Stimulated activated memory B cell treated with anti-CD40 and anti-IgM and Interleukin-4, amounts not matched to agents 10 μg/mL and 1 μg/mL and 100 μg/mL, for 72 hours (primary cell): ENCODE results near the gene KMT2A.
"Not testable (repeated sequence)": the region's sequence is repeated elsewhere in the genome, so short reads cannot be mapped to it uniquely, and the experiment has no call there.

Experiments
- ATAC-seq: fragments of 150-1000 bp; cut with Tn5 transposase; 2 replicates; pipeline ENCODE4 v1.10.0; 2021
- H3K27ac Mint-ChIP-seq: one replicate; pipeline ENCODE4 v1.8.0; 2022; ENCODE audit warnings: mild to moderate bottlenecking, mixed read lengths
- H3K27me3 Mint-ChIP-seq: one replicate; pipeline ENCODE4 v1.8.0; 2022; ENCODE audit warnings: mixed read lengths
- H3K36me3 Mint-ChIP-seq: one replicate; pipeline ENCODE4 v1.8.0; 2022; ENCODE audit warnings: mixed read lengths
- H3K4me1 Mint-ChIP-seq: one replicate; pipeline ENCODE4 v1.8.0; 2022; ENCODE audit warnings: mixed read lengths
- H3K4me3 Mint-ChIP-seq: one replicate; pipeline ENCODE4 v1.8.0; 2022; ENCODE audit warnings: mild to moderate bottlenecking, moderate library complexity, mixed read lengths
- H3K9me3 Mint-ChIP-seq: one replicate; pipeline ENCODE4 v1.8.0; 2022; ENCODE audit warnings: mixed read lengths

KMT2A gene

DNA sequence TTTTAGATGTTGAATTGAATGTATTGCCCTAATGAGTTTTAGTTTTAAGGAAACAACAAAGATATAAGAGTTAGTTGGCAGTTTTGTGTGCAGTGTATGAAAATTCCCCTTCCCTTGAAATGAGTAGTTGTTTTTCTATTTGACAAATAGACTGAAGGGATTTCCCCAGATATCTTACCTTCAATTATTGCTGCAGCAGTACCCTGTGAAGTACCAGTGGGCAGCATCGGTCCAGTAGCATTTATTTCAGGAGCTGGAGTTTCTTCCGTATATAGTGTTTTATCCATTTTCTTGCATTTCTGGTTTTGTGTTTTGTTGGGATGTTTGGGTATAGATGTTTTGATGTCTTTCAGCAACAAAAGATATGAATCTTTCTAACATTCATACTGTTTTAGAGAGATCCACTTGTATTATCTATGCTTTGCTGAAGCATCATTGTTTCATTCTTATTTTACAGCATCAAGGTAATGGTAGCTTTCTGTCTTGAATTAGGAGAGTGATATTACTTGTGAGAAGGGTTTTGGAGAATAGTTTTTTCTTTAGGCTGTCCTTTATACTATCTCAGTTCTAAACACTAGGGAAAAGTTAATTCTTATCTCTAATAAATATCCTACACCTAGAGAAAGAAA, 7.4 kb downstream of the KMT2A start:
- Mint-ChIP-seq H3K9me3 (no peaks in the 10 kb centered on the region), H3K4me3 (peak overlapping the region; percentile 22), H3K4me1 (peaks cover 98% of the 10 kb centered on the region), H3K27ac (peak overlapping the region; percentile 58), H3K27me3 (no peaks in the 10 kb centered on the region), H3K36me3 (peaks cover 22% of the 10 kb centered on the region)
- ATAC-seq: peak; percentile 88

GRCh38 chr11:118447423-118447822, 11.1 kb downstream of the KMT2A start:
- H3K4me3 Mint-ChIP-seq: no peak overlapping the region
- no peak for ATAC-seq

GRCh38 chr11:118448294-118448693, 12.0 kb downstream of the KMT2A start:
- Mint-ChIP-seq H3K36me3 (peaks cover 35% of the 10 kb centered on the region), H3K27ac (no peak overlapping the region), H3K4me3 (no peak overlapping the region), H3K9me3 (no peaks in the 10 kb centered on the region), H3K4me1 (peaks cover 78% of the 10 kb centered on the region), H3K27me3 (no peaks in the 10 kb centered on the region)
- ATAC-seq: peak; percentile 89

More at GRCh38 chr11:118447423-118447822, 11.1 kb downstream of the KMT2A start:
- H3K36me3 Mint-ChIP-seq: peaks cover 29% of the 10 kb centered on the region
- no peaks in the 10 kb centered on the region for H3K27me3 Mint-ChIP-seq
- H3K27ac Mint-ChIP-seq: peak overlapping the region; percentile 1
- no peaks in the 10 kb centered on the region for H3K9me3 Mint-ChIP-seq
- peaks cover 80% of the 10 kb centered on the region for H3K4me1 Mint-ChIP-seq

- no peak for ATAC-seq
- Mint-ChIP-seq H3K27ac (peak overlapping the region; percentile 46), H3K4me1 (peaks cover 78% of the 10 kb centered on the region)
These were observed 13.1 kb downstream of the KMT2A start for GRCh38 chr11:118449316-118449918.

DNA sequence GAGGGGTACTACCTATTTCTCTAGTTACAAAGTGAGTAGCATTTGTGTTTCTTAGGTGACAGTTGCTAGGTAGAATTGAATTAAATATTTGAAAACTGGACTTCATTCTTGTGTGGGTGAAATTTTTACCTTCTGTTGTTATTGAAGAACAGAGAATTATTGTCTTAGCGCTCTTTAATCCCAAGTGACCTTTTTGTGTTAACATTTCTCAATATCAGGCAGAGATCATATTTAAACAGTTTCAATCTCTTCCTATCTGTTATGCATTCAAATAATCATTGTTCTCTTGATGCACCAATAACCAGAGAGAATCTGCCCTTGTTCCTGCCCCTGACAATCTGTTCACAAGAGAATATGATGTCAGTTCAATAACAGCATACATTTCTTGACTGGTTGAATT, 14.2 kb downstream of the KMT2A start:
- Mint-ChIP-seq H3K4me1 (peaks cover 68% of the 10 kb centered on the region), H3K27me3 (no peaks in the 10 kb centered on the region), H3K9me3 (no peaks in the 10 kb centered on the region), H3K36me3 (peaks cover 43% of the 10 kb centered on the region), H3K27ac (peak overlapping the region; percentile 46), H3K4me3 (no peak overlapping the region)
- no peak for ATAC-seq

More at GRCh38 chr11:118449316-118449918, 13.1 kb downstream of the KMT2A start:
- Mint-ChIP-seq H3K4me3 (no peak overlapping the region), H3K36me3 (peaks cover 47% of the 10 kb centered on the region), H3K27me3 (no peaks in the 10 kb centered on the region), H3K9me3 (no peaks in the 10 kb centered on the region)

- no peak for ATAC-seq
- peaks cover 6% of the 10 kb centered on the region for H3K36me3 Mint-ChIP-seq
- no peak overlapping the region for H3K4me3 Mint-ChIP-seq
- peaks cover 19% of the 10 kb centered on the region for H3K4me1 Mint-ChIP-seq
- no peaks in the 10 kb centered on the region for H3K27me3 Mint-ChIP-seq
- H3K9me3 Mint-ChIP-seq: no peaks in the 10 kb centered on the region
- H3K27ac Mint-ChIP-seq: no peak overlapping the region
These were observed 25.9 kb downstream of the KMT2A start for GRCh38 chr11:118462178-118462577.

- H3K36me3 Mint-ChIP-seq: peaks cover 25% of the 10 kb centered on the region
- not testable (repeated sequence) for ATAC-seq, H3K9me3 Mint-ChIP-seq, H3K4me1 Mint-ChIP-seq, H3K27ac Mint-ChIP-seq, H3K27me3 Mint-ChIP-seq, H3K4me3 Mint-ChIP-seq
These were observed 32.7 kb downstream of the KMT2A start for GRCh38 chr11:118468968-118469367.

DNA sequence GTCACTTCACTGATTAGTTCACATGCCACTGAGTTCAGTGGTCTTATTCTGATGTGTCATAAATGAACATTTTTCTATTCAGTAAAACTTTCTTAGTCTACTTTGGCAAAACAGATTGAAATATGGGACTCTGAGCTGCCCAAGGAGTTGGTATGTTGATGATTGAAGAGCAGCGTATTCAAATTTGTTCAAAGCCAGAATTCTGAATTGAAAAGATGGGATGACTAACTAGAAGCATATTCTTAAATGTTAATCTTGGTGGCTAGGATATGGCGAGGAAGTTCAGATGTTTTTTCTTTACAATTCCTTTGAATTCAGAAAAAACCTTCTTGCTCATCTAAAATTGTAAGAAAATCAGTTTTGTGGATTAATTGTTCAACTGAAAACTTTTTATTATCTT, 34.7 kb downstream of the KMT2A start:
- Mint-ChIP-seq H3K4me3 (no peak overlapping the region), H3K27ac (no peak overlapping the region), H3K9me3 (no peaks in the 10 kb centered on the region), H3K36me3 (peaks cover 31% of the 10 kb centered on the region), H3K27me3 (no peaks in the 10 kb centered on the region), H3K4me1 (no peaks in the 10 kb centered on the region)
- ATAC-seq: no peak

GRCh38 chr11:118473537-118473936, 37.2 kb downstream of the KMT2A start:
- ATAC-seq: no peak
- Mint-ChIP-seq H3K9me3 (no peaks in the 10 kb centered on the region), H3K36me3 (peaks cover 51% of the 10 kb centered on the region), H3K27me3 (no peaks in the 10 kb centered on the region), H3K4me1 (no peaks in the 10 kb centered on the region), H3K27ac (no peak overlapping the region), H3K4me3 (no peak overlapping the region)

- no peak overlapping the region for H3K4me3 Mint-ChIP-seq
- peak overlapping the region; percentile 46 for H3K27ac Mint-ChIP-seq
- ATAC-seq: no peak
- H3K36me3 Mint-ChIP-seq: peaks cover 71% of the 10 kb centered on the region
- H3K27me3 Mint-ChIP-seq: no peaks in the 10 kb centered on the region
- H3K4me1 Mint-ChIP-seq: no peaks in the 10 kb centered on the region
- no peaks in the 10 kb centered on the region for H3K9me3 Mint-ChIP-seq
These were observed 40.4 kb downstream of the KMT2A start for GRCh38 chr11:118476676-118477075.

- H3K4me3 Mint-ChIP-seq, H3K4me1 Mint-ChIP-seq, H3K27me3 Mint-ChIP-seq, ATAC-seq, H3K27ac Mint-ChIP-seq, H3K9me3 Mint-ChIP-seq: not testable (repeated sequence)
- H3K36me3 Mint-ChIP-seq: peaks cover 62% of the 10 kb centered on the region
These were observed 44.9 kb downstream of the KMT2A start for GRCh38 chr11:118481238-118481637.

- no peaks in the 10 kb centered on the region for H3K4me1 Mint-ChIP-seq
- no peak overlapping the region for H3K4me3 Mint-ChIP-seq
- no peak for ATAC-seq
- H3K36me3 Mint-ChIP-seq: peaks cover 34% of the 10 kb centered on the region
- H3K9me3 Mint-ChIP-seq: no peaks in the 10 kb centered on the region
- no peak overlapping the region for H3K27ac Mint-ChIP-seq
- H3K27me3 Mint-ChIP-seq: no peaks in the 10 kb centered on the region
These were observed 48.1 kb downstream of the KMT2A start for GRCh38 chr11:118484405-118484804.

GRCh38 chr11:118485273-118485672, 49.0 kb downstream of the KMT2A start:
- no peak overlapping the region for H3K4me3 Mint-ChIP-seq
- no peaks in the 10 kb centered on the region for H3K27me3 Mint-ChIP-seq
- H3K27ac Mint-ChIP-seq: peak overlapping the region; percentile 10
- peaks cover 32% of the 10 kb centered on the region for H3K36me3 Mint-ChIP-seq
- ATAC-seq: no peak
- H3K4me1 Mint-ChIP-seq: no peaks in the 10 kb centered on the region
- no peaks in the 10 kb centered on the region for H3K9me3 Mint-ChIP-seq

DNA sequence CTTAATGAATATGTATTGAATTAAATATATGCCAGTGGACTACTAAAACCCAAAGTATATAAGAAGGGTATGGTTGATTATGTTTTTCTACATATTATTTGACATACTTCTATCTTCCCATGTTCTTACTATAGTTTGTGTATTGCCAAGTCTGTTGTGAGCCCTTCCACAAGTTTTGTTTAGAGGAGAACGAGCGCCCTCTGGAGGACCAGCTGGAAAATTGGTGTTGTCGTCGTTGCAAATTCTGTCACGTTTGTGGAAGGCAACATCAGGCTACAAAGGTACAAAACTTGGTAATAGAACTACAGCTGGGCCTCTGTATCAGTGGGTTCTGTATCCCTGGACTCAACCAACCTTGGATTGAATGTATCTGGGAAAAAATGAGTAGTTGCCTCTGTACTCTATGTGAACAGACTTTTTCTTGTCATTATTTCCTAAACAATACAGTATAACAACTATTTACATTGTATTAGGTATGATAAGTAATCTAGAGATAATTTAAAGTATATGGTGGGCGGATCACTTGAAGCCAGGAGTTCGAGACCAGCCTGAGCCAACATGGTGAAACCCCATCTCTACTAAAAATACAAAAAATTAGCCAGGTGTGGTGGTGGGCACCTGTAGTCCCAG, 52.3 kb downstream of the KMT2A start:
- H3K27ac Mint-ChIP-seq: no peak overlapping the region
- H3K4me1 Mint-ChIP-seq: no peaks in the 10 kb centered on the region
- no peaks in the 10 kb centered on the region for H3K27me3 Mint-ChIP-seq
- peaks cover 33% of the 10 kb centered on the region for H3K36me3 Mint-ChIP-seq
- no peak for ATAC-seq
- no peak overlapping the region for H3K4me3 Mint-ChIP-seq
- no peaks in the 10 kb centered on the region for H3K9me3 Mint-ChIP-seq

DNA sequence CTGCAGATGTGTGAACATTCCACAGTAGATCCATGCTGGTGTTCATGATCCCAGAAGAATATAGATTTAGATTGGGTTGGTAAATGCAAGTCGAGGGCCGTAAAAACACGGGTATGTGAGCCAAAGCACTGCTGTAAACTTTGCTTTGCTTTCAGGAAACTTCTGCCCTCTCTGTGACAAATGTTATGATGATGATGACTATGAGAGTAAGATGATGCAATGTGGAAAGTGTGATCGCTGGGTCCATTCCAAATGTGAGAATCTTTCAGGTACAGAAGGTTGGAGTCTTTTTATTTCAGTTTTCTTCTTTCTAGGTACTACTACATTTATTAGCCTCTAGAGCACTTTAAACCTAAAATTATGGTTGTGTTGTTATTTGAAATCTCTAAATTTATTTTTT, 54.7 kb downstream of the KMT2A start:
- Mint-ChIP-seq H3K27me3 (no peaks in the 10 kb centered on the region), H3K36me3 (peaks cover 23% of the 10 kb centered on the region), H3K27ac (no peak overlapping the region)

GRCh38 chr11:118497831-118498230, 61.5 kb downstream of the KMT2A start:
- Mint-ChIP-seq H3K4me1 (no peaks in the 10 kb centered on the region), H3K4me3 (no peak overlapping the region), H3K27ac (no peak overlapping the region), H3K36me3 (peaks cover 61% of the 10 kb centered on the region), H3K27me3 (no peaks in the 10 kb centered on the region), H3K9me3 (no peaks in the 10 kb centered on the region)
- ATAC-seq: no peak

More for the DNA sequence above, 54.7 kb downstream of the KMT2A start:
- no peaks in the 10 kb centered on the region for H3K9me3 Mint-ChIP-seq
- ATAC-seq: no peak
- H3K4me3 Mint-ChIP-seq: no peak overlapping the region
- H3K4me1 Mint-ChIP-seq: no peaks in the 10 kb centered on the region
